ENCODE measurements around the gene FOXI1.

FOXI1 gene

DNA sequence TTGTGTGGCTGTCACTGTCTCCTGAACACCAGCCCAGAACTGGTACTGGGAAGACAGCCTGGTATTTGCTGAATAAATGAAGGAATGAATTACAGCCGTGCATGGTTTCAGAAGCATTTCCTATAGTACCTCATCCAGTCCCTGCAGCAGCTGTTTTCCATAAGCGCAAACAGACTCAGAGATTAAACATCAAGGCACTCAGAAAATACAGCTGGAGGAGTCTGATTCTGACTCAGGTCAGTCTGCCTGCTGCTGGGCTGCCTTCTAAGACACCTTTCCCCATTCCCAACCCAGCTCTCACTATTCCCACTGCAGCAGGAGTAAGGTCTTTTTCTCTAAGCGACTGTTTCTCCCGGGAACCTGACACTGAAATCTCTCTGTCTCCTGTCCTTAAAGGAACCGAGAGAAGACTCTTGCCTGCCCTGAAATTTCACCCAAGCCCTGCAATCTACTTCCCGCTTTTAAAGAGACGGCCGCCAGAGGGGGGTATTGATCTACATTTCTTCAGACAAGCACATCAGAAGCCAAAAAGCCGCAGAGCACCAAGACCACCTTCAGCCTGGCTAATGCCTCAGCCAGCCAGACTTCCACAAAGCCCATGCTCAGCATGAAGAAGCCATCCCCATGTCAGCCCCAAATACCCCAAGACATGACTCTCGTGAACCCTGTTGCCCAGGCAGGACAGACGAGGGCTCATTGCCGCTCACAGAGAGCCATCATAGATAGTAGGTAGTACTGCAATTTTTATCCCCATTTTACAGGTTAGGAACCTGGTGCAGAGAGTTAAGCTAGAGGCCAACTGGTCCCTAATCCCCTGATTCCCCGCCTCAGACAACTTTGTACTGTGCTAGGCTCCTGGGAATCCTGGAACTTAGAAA, 5.4 kb upstream of the FOXI1 start:
- TF ChIP-seq, protein P1, sequence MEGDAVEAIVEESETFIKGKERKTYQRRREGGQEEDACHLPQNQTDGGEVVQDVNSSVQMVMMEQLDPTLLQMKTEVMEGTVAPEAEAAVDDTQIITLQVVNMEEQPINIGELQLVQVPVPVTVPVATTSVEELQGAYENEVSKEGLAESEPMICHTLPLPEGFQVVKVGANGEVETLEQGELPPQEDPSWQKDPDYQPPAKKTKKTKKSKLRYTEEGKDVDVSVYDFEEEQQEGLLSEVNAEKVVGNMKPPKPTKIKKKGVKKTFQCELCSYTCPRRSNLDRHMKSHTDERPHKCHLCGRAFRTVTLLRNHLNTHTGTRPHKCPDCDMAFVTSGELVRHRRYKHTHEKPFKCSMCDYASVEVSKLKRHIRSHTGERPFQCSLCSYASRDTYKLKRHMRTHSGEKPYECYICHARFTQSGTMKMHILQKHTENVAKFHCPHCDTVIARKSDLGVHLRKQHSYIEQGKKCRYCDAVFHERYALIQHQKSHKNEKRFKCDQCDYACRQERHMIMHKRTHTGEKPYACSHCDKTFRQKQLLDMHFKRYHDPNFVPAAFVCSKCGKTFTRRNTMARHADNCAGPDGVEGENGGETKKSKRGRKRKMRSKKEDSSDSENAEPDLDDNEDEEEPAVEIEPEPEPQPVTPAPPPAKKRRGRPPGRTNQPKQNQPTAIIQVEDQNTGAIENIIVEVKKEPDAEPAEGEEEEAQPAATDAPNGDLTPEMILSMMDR (IDR thresholded peaks at IDR 0.05; ENCODE audit: extremely low read depth, insufficient read depth, missing control alignments) = peak; percentile 65
- in situ Hi-C loops (cut with MboI; ENCODE audit: low pct_unique_long_range_greater_than_20kb, low sequenced_read_pairs, unreplicated experiment) = no loop called here
- DNase-seq (ENCODE audit: low spot score) = peak; percentile 69

GRCh38 chr5:170103447-170103846, 2.2 kb upstream of the FOXI1 start:
- TF ChIP-seq, protein P1 (IDR thresholded peaks at IDR 0.05; ENCODE audit: extremely low read depth, insufficient read depth, missing control alignments) = no peak
- no peak for DNase-seq (ENCODE audit: low spot score)
- in situ Hi-C loops (cut with MboI; ENCODE audit: low pct_unique_long_range_greater_than_20kb, low sequenced_read_pairs, unreplicated experiment) = no loop called here

DNA sequence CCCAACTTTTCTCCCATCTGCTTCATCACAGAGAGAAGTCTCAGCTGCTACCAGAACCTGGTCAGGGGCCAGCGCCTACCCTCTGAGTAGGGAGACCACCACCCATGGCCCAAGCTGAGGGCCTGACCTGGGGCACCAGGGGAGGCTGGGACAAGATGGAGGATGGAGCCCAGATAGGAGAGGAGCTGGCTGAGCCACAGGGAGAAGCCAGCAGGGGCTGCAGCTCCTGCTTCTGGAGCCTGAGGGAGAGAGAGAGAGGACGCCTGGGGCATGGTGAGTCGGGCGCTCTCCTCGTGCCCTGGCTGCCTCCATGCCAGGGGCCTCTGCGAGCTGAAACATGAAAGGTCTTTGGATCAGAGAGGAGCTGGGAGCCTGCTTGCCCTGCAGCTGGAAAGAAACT, 1.4 kb upstream of the FOXI1 start:
- in situ Hi-C loops (cut with MboI; ENCODE audit: low pct_unique_long_range_greater_than_20kb, low sequenced_read_pairs, unreplicated experiment) = no loop called here
- no peak for DNase-seq (ENCODE audit: low spot score)

GRCh38 chr5:170104710-170105109, 987 bp upstream of the FOXI1 start:
- in situ Hi-C loops (cut with MboI; ENCODE audit: low pct_unique_long_range_greater_than_20kb, low sequenced_read_pairs, unreplicated experiment) = no loop called here
- no peak for DNase-seq (ENCODE audit: low spot score)
- TF ChIP-seq, protein P1 (IDR thresholded peaks at IDR 0.05; ENCODE audit: extremely low read depth, insufficient read depth, missing control alignments) = no peak

More for the DNA sequence above, 1.4 kb upstream of the FOXI1 start:
- TF ChIP-seq, protein P1 (IDR thresholded peaks at IDR 0.05; ENCODE audit: extremely low read depth, insufficient read depth, missing control alignments) = no peak

DNA sequence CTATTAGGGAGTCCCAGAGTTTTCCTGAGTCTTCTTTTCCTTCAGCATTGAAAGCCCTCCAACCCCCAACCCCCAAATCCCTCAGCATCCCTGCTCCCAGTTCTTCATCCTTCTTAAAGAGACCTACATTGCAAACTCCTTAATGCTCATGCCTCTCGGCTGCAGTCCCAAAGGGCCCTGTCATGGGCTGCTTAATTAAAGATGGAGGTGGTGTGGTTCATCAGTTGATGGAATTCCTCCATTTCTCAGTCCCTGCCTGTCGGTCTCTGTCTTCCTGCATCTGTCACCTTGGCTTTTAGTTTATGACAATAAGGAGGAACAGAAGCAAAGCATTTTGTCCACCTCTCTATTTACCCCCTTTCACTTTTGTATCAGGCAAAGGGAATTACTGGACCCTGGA, 2.0 kb downstream of the FOXI1 start:
- DNase-seq (ENCODE audit: low spot score) = no peak
- in situ Hi-C loops (cut with MboI; ENCODE audit: low pct_unique_long_range_greater_than_20kb, low sequenced_read_pairs, unreplicated experiment) = no loop called here

GRCh38 chr5:170108266-170108785, 2.6 kb downstream of the FOXI1 start:
- in situ Hi-C loops (cut with MboI; ENCODE audit: low pct_unique_long_range_greater_than_20kb, low sequenced_read_pairs, unreplicated experiment) = no loop called here

More for the DNA sequence above, 2.0 kb downstream of the FOXI1 start:
- TF ChIP-seq, protein P1 (IDR thresholded peaks at IDR 0.05; ENCODE audit: extremely low read depth, insufficient read depth, missing control alignments) = no peak

More at GRCh38 chr5:170108266-170108785, 2.6 kb downstream of the FOXI1 start:
- no peak for DNase-seq (ENCODE audit: low spot score)
- TF ChIP-seq, protein P1 (IDR thresholded peaks at IDR 0.05; ENCODE audit: extremely low read depth, insufficient read depth, missing control alignments) = no peak

Measured in GM13977 (cell line).